GM18858 (cell line): ENCODE measurements around the gene ZCCHC24.

Source experiments
- ATAC-seq: cut with Tn5 transposase; IDR thresholded peaks from one replicate; pipeline ENCODE4 v1.9.1; 2021; ENCODE audit not compliant: unreplicated experiment

ZCCHC24 gene

GRCh38 chr10:79472951-79473350, 27.5 kb upstream of the ZCCHC24 start:
- ATAC-seq = no peak

GRCh38 chr10:79472449-79472848, 27.0 kb upstream of the ZCCHC24 start:
- ATAC-seq = no peak

- no peak for ATAC-seq
Observed at GRCh38 chr10:79471776-79472175, 26.4 kb upstream of the ZCCHC24 start.

- no peak for ATAC-seq
Observed at GRCh38 chr10:79470096-79470495, 24.7 kb upstream of the ZCCHC24 start.

- no peak for ATAC-seq
Observed at GRCh38 chr10:79468841-79469585, 23.6 kb upstream of the ZCCHC24 start.

- ATAC-seq = no peak
Observed at GRCh38 chr10:79468015-79468560, 22.7 kb upstream of the ZCCHC24 start.

GRCh38 chr10:79465341-79465740, 19.9 kb upstream of the ZCCHC24 start:
- ATAC-seq = no peak

GRCh38 chr10:79463578-79464496, 18.4 kb upstream of the ZCCHC24 start:
- no peak for ATAC-seq

GRCh38 chr10:79460687-79461086, 15.3 kb upstream of the ZCCHC24 start:
- no peak for ATAC-seq

- no peak for ATAC-seq
Observed at GRCh38 chr10:79459243-79459642, 13.8 kb upstream of the ZCCHC24 start.

- no peak for ATAC-seq
Observed at GRCh38 chr10:79458483-79458882, 13.1 kb upstream of the ZCCHC24 start.

GRCh38 chr10:79457256-79457785, 11.9 kb upstream of the ZCCHC24 start:
- ATAC-seq = no peak

- no peak for ATAC-seq
Observed at GRCh38 chr10:79454259-79454658, 8.8 kb upstream of the ZCCHC24 start.

GRCh38 chr10:79453392-79453791, 8.0 kb upstream of the ZCCHC24 start:
- ATAC-seq = no peak

GRCh38 chr10:79452174-79452611, 6.8 kb upstream of the ZCCHC24 start:
- no peak for ATAC-seq

- no peak for ATAC-seq
Observed at GRCh38 chr10:79451046-79451699, 5.7 kb upstream of the ZCCHC24 start.

- no peak for ATAC-seq
Observed at GRCh38 chr10:79449181-79450146, 4.0 kb upstream of the ZCCHC24 start.

GRCh38 chr10:79448732-79449049, 3.3 kb upstream of the ZCCHC24 start:
- ATAC-seq = no peak

- no peak for ATAC-seq
Observed at GRCh38 chr10:79447911-79448731, 2.7 kb upstream of the ZCCHC24 start.
